HCT116 (cell line): ENCODE measurements around the gene CPT1C. TPM values are rescaled to one million over a fixed set of nuclear protein-coding genes. Genes with fewer than 3 reads are reported as not detected.

Source experiments
- ATAC-seq: fragments of 200-7000 bp; cut with Tn5 transposase; 2 replicates; pipeline ENCODE4 v1.9.1; 2020; ENCODE audit warnings: mild to moderate bottlenecking, moderate library complexity
- BruUV-seq: library from RNA; stranded (reverse); fragments of 400-500 nt; replicated peaks from 2 replicates; lab custom pipeline; 2021; lab: Mats Ljungman, UMichigan
- CTCF ChIA-PET: fragments of 300-600 bp; sonication (Branson Sonifier 250); formaldehyde crosslinking; loops from one replicate; lab custom pipeline; 2021; ENCODE audit warnings: antibody characterized with exemption; lab: Charles Lee
- POLR2A ChIA-PET: fragments of 300-600, 350-600 bp; sonication (Branson Sonifier 250); formaldehyde crosslinking; loops from one replicate; lab custom pipeline; 2021; ENCODE audit warnings: antibody characterized with exemption; lab: Charles Lee
- RAD21 ChIA-PET, 2 experiments: fragments of 300-600 bp; sonication (Branson Sonifier 250); formaldehyde crosslinking; loops; one replicate each; lab custom pipeline; 2023; ENCODE audit warnings: low total read pairs in 2 of 2; ENCODE audit not compliant: uncharacterized antibody in 2 of 2, unreplicated experiment in 2 of 2, low non-redundant PET in 1 of 2; lab: Charles Lee
- DNase-seq: peaks from one replicate; pipeline ENCODE4 v3.0.0-alpha.2; 2010; ENCODE audit warnings: low read depth, low spot score
- H2AFZ ChIP-seq: fragments of 200-600 bp; shearing (Covaris generic), sonication (generic); 2 replicates; pipeline ENCODE4 v1.6.1; 2017; ENCODE audit warnings: low read depth, mixed run types, mixed read lengths, antibody characterized with exemption, low read length; ENCODE audit not compliant: poor library complexity, severe bottlenecking
- H3K27ac ChIP-seq: 2 replicates; pipeline ENCODE4 v1.5.1; 2012; ENCODE audit warnings: low read depth, low read length
- H3K27me3 ChIP-seq: fragments of 200-600 bp; sonication (generic); 2 replicates; pipeline ENCODE4 v1.6.1; 2016; ENCODE audit warnings: mixed run types, low read length, mixed read lengths; ENCODE audit not compliant: insufficient read depth
- H3K36me3 ChIP-seq, 2 experiments: fragments of 200-500 bp in 1 of 2; fragments of 200-600 bp in 1 of 2; sonication (Bioruptor generic) in 1 of 2; sonication (generic) in 1 of 2; 2 replicates each; pipeline versions ENCODE4 v1.5.1 to v1.6.1; 2014 to 2016; ENCODE audit warnings: low read length in 2 of 2, inconsistent platforms in 1 of 2, mixed read lengths in 1 of 2, mixed run types in 1 of 2; ENCODE audit not compliant: insufficient read depth in 2 of 2, control insufficient read depth in 1 of 2
- H3K4me1 ChIP-seq, 2 experiments: fragments of 200-600 bp in 1 of 2; sonication (generic) in 1 of 2; 2 replicates each; pipeline versions ENCODE4 v1.5.1 to v1.6.1; 2012 to 2017; ENCODE audit warnings: low read length in 2 of 2, inconsistent platforms in 1 of 2, mild to moderate bottlenecking in 1 of 2, mixed read lengths in 1 of 2, mixed run types in 1 of 2, moderate library complexity in 1 of 2; ENCODE audit not compliant: insufficient read depth in 2 of 2, control insufficient read depth in 1 of 2
- H3K4me2 ChIP-seq: fragments of 200-600 bp; sonication (generic); 2 replicates; pipeline ENCODE4 v1.6.1; 2017; ENCODE audit warnings: mixed run types, low read length, mixed read lengths
- H3K4me3 ChIP-seq, 2 experiments: fragments of 200-600 bp in 1 of 2; sonication (generic) in 1 of 2; replicated peaks in 1 of 2; 2 replicates each; pipeline ENCODE4 v1.5.1; 2011 to 2016; ENCODE audit warnings: low read length in 2 of 2, control low read depth in 1 of 2, low read depth in 1 of 2, mild to moderate bottlenecking in 1 of 2, mixed read lengths in 1 of 2, mixed run types in 1 of 2
- H3K79me2 ChIP-seq: fragments of 200-600 bp; sonication (generic); 2 replicates; pipeline ENCODE4 v1.6.1; 2017; ENCODE audit warnings: mild to moderate bottlenecking, mixed run types, low read length, moderate library complexity, mixed read lengths; ENCODE audit not compliant: insufficient read depth
- H3K9ac ChIP-seq: fragments of 200-600 bp; sonication (generic); 2 replicates; pipeline ENCODE4 v1.6.1; 2016; ENCODE audit warnings: low read length, mixed read lengths
- H3K9me2 ChIP-seq: fragments of 200-600 bp; sonication (generic), shearing (Covaris generic); 2 replicates; pipeline ENCODE4 v1.6.1; 2017; ENCODE audit warnings: mixed run types, mild to moderate bottlenecking, moderate library complexity; ENCODE audit not compliant: insufficient read depth
- H3K9me3 ChIP-seq, 2 experiments: fragments of 200-500 bp in 1 of 2; fragments of 200-600 bp in 1 of 2; sonication (Bioruptor generic) in 1 of 2; sonication (generic) in 1 of 2; 2 replicates each; pipeline ENCODE4 v1.6.1; 2014 to 2017; ENCODE audit warnings: low read length in 2 of 2, mixed read lengths in 2 of 2, inconsistent platforms in 1 of 2, low read depth in 1 of 2, mild to moderate bottlenecking in 1 of 2, mixed run types in 1 of 2, moderate library complexity in 1 of 2; ENCODE audit not compliant: control insufficient read depth in 1 of 2, insufficient read depth in 1 of 2
- H4K20me1 ChIP-seq: fragments of 200-600 bp; sonication (generic), shearing (Covaris generic); 2 replicates; pipeline ENCODE4 v1.6.1; 2017; ENCODE audit warnings: mixed run types, mild to moderate bottlenecking, moderate library complexity; ENCODE audit not compliant: insufficient read depth
- CEBPB ChIP-seq: IDR thresholded peaks from 2 replicates; pipeline ENCODE4 v1.6.1; 2012; ENCODE audit warnings: low read depth
- CTCF ChIP-seq, 3 experiments: fragments of 200-600 bp in 1 of 3; sonication (generic) in 1 of 3; IDR thresholded peaks in 2 of 3; conservative IDR thresholded peaks in 1 of 3; 2 replicates each; pipeline ENCODE4 v1.5.1; 2012 to 2017; ENCODE audit warnings: low read depth in 2 of 3, low read length in 2 of 3, antibody characterized with exemption in 1 of 3, borderline replicate concordance in 1 of 3, control low read depth in 1 of 3, mild to moderate bottlenecking in 1 of 3, mixed read lengths in 1 of 3, mixed run types in 1 of 3, moderate library complexity in 1 of 3; ENCODE audit not compliant: insufficient read depth in 1 of 3
- ELF1 ChIP-seq: IDR thresholded peaks from 2 replicates; pipeline ENCODE4 v1.6.1; 2012; ENCODE audit warnings: low read depth, borderline replicate concordance
- RAD21 ChIP-seq: IDR thresholded peaks from 2 replicates; pipeline ENCODE4 v1.6.1; 2012; ENCODE audit warnings: low read depth, mild to moderate bottlenecking
- SRF ChIP-seq: IDR thresholded peaks from 2 replicates; pipeline ENCODE4 v1.6.1; 2012; ENCODE audit warnings: low read depth
- ZNF274 ChIP-seq: fragments of 200-500 bp; sonication (Bioruptor generic); IDR thresholded peaks from 2 replicates; pipeline ENCODE4 v1.6.1; 2014; ENCODE audit warnings: mild to moderate bottlenecking, low read depth, low read length, inconsistent platforms
- intact Hi-C: fragments of 100-400 bp; cut with micrococcal nuclease; formaldehyde crosslinking; loops from 2 replicates; pipeline ENCODE4 v1.10.0; 2022
- total RNA-seq: library from RNA; stranded (reverse); gene quantifications from one replicate; pipeline ENCODE4 v1.2.1, GENCODE V29; 2021; ENCODE audit not compliant: unreplicated experiment

The CPT1C gene
- total RNA-seq, 1 experiment from 2014 or later, result 12.0 TPM

- TF ChIP-seq CTCF (IDR thresholded peaks at IDR 0.05 in 2 of 3, conservative IDR thresholded peaks at IDR 0.05 in 1 of 3; ENCODE audit: borderline replicate concordance in 1 of 3, insufficient read depth in 1 of 3, low read depth in 2 of 3, low read length in 2 of 3), result 0 out of 6 replicates have a peak, but pooled peaks of 1 of the 3 experiments have one; percentile 12
- TF ChIP-seq ELF1, result no peak; the same call in 1 of the 2 replicates
- peak; percentile 62; the same call in 1 of the 2 replicates for TF ChIP-seq SRF
Observed at GRCh38 chr19:49664171-49665035, 26.5 kb upstream of the CPT1C start (continued).

GRCh38 chr19:49665036-49665350 is 25.9 kb upstream of the CPT1C start:
- H3K4me3 ChIP-seq, result peak overlapping the region; percentile 90 to 95
- ATAC-seq, result no peak; the same call in 1 of the 2 replicates
- peaks cover 59% of the 10 kb centered on the region for H3K79me2 ChIP-seq
- intact Hi-C loops, result no loop called here
- peak overlapping the region; percentile 91 for H3K9ac ChIP-seq
- POLR2A ChIA-PET, result interaction anchor here (1.1 to 2.9 kb wide), 7 partner anchors 9 to 186 kb away, joined by 3 to 53 read pairs (median 9); partner anchors contain the start of genes PRMT1, RRAS and SCAF1
- RAD21 ChIA-PET, result no interaction called here
- no peak for DNase-seq
- CTCF ChIA-PET, result interaction anchor here (1.2 to 2.2 kb wide), 3 partner anchors 12 to 95 kb away, joined by 3 to 6 read pairs (median 6); partner anchors contain the start of genes PRMT1 and SCAF1
- no peak overlapping the region for H2AFZ ChIP-seq
- H3K9me2 ChIP-seq, result no peaks in the 10 kb centered on the region
- H3K27me3 ChIP-seq, result no peaks in the 10 kb centered on the region
- H3K36me3 ChIP-seq, result peaks cover 6 to 38% of the 10 kb centered on the region in 2 experiments; a peak in 3 of 4 replicates
- H3K9me3 ChIP-seq, result no peaks in the 10 kb centered on the region
- peaks cover 6 to 30% of the 10 kb centered on the region in 2 experiments; a peak in 3 of 4 replicates for H3K4me1 ChIP-seq
- BruUV-seq, result no TSS peak
- H4K20me1 ChIP-seq, result no peaks in the 10 kb centered on the region
- H3K27ac ChIP-seq, result peak overlapping the region; percentile 95
- TF ChIP-seq CEBPB (no peak), ZNF274 (no peak), RAD21 (no peak)
- peak overlapping the region; percentile 78 for H3K4me2 ChIP-seq
